ENCODE measurements around the gene TENM4. TPM values are rescaled to one million over a fixed set of nuclear protein-coding genes. Genes with fewer than 3 reads are reported as not detected.

Gene TENM4
- total RNA-seq, 4 donors from 2014 or later, result 1.1 to 2.7 (median 2.0) TPM

DNA sequence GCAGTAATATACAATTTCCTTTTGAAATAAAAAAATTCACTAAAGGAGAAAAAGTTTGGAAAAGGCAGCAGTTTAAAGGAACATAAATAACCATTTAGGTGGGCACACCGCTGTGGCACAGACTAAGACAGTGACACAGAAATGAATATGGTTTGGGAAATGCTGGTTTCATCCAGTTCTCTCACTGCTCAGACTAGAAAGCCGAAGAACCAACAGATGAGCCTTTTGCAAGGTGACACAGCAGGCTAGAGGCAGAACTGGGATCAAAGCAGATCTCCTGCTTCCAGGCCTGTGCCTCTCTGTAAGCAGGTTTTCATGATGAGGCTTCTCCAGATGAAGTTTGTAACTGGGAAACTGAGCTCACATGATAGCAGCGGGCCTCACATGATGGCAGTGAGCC lies 486.1 kb downstream of the TENM4 start:
- no peak for DNase-seq
- Histone ChIP-seq H3K4me1 (no peaks in the 10 kb centered on the region), H3K4me3 (no peak overlapping the region), H3K27me3 (no peaks in the 10 kb centered on the region), H3K36me3 (no peaks in the 10 kb centered on the region), H3K27ac (no peak overlapping the region), H3K9me3 (no peaks in the 10 kb centered on the region)
- TF ChIP-seq, protein P1, sequence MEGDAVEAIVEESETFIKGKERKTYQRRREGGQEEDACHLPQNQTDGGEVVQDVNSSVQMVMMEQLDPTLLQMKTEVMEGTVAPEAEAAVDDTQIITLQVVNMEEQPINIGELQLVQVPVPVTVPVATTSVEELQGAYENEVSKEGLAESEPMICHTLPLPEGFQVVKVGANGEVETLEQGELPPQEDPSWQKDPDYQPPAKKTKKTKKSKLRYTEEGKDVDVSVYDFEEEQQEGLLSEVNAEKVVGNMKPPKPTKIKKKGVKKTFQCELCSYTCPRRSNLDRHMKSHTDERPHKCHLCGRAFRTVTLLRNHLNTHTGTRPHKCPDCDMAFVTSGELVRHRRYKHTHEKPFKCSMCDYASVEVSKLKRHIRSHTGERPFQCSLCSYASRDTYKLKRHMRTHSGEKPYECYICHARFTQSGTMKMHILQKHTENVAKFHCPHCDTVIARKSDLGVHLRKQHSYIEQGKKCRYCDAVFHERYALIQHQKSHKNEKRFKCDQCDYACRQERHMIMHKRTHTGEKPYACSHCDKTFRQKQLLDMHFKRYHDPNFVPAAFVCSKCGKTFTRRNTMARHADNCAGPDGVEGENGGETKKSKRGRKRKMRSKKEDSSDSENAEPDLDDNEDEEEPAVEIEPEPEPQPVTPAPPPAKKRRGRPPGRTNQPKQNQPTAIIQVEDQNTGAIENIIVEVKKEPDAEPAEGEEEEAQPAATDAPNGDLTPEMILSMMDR (IDR thresholded peaks at IDR 0.05), result no peak
- no peak for TF ChIP-seq POLR2A (IDR thresholded peaks at IDR 0.05)

GRCh38 chr11:78954261-78954660 lies 486.6 kb downstream of the TENM4 start:
- Histone ChIP-seq H3K27me3 (no peaks in the 10 kb centered on the region), H3K27ac (no peak overlapping the region), H3K4me3 (no peak overlapping the region), H3K36me3 (no peaks in the 10 kb centered on the region), H3K9me3 (no peaks in the 10 kb centered on the region), H3K4me1 (no peaks in the 10 kb centered on the region)
- TF ChIP-seq POLR2A (IDR thresholded peaks at IDR 0.05), result no peak
- TF ChIP-seq, protein P1 (IDR thresholded peaks at IDR 0.05), result no peak
- no peak for DNase-seq

- DNase-seq, result no peak
- H3K9me3 ChIP-seq, result no peaks in the 10 kb centered on the region
- H3K27me3 ChIP-seq, result no peaks in the 10 kb centered on the region
- H3K27ac ChIP-seq, result no peak overlapping the region
- TF ChIP-seq, protein P1 (IDR thresholded peaks at IDR 0.05), result no peak
- no peak for TF ChIP-seq POLR2A (IDR thresholded peaks at IDR 0.05)
- no peaks in the 10 kb centered on the region for H3K4me1 ChIP-seq
- no peaks in the 10 kb centered on the region for H3K36me3 ChIP-seq
- no peak overlapping the region for H3K4me3 ChIP-seq
Measured at GRCh38 chr11:78952890-78953289, 487.9 kb downstream of the TENM4 start.

GRCh38 chr11:78952175-78952574 lies 488.7 kb downstream of the TENM4 start:
- Histone ChIP-seq H3K36me3 (no peaks in the 10 kb centered on the region), H3K27ac (no peak overlapping the region), H3K4me3 (no peak overlapping the region), H3K4me1 (no peaks in the 10 kb centered on the region), H3K9me3 (no peaks in the 10 kb centered on the region), H3K27me3 (no peaks in the 10 kb centered on the region)
- TF ChIP-seq, protein P1 (IDR thresholded peaks at IDR 0.05), result no peak
- TF ChIP-seq POLR2A (IDR thresholded peaks at IDR 0.05), result no peak
- no peak for DNase-seq

- H3K4me1 ChIP-seq, result no peaks in the 10 kb centered on the region
- no peak for TF ChIP-seq POLR2A (IDR thresholded peaks at IDR 0.05)
- TF ChIP-seq, protein P1 (IDR thresholded peaks at IDR 0.05), result no peak
- no peaks in the 10 kb centered on the region for H3K36me3 ChIP-seq
- H3K27ac ChIP-seq, result no peak overlapping the region
- DNase-seq, result no peak
- no peaks in the 10 kb centered on the region for H3K27me3 ChIP-seq
- no peaks in the 10 kb centered on the region for H3K9me3 ChIP-seq
- no peak overlapping the region for H3K4me3 ChIP-seq
Measured at GRCh38 chr11:78949976-78950690, 490.7 kb downstream of the TENM4 start.

Data from Peyer's patch (tissue), 4 donors.